ENCODE results near the gene C16orf86. TPM values are rescaled to one million over a fixed set of nuclear protein-coding genes. Genes with fewer than 3 reads are reported as not detected.

The C16orf86 gene
- total RNA-seq, 1 donor from 2014 or later, result 6.4 TPM

GRCh38 chr16:67667453-67667816, 821 bp downstream of the C16orf86 start:
- no peak for DNase-seq (ENCODE audit: low spot score)

GRCh38 chr16:67667817-67668494, 1.3 kb downstream of the C16orf86 start:
- DNase-seq (ENCODE audit: low spot score), result peak; percentile 86

GRCh38 chr16:67668495-67669157, 2.0 kb downstream of the C16orf86 start:
- DNase-seq (ENCODE audit: low spot score), result no peak

GRCh38 chr16:67669499-67670101, 3.0 kb downstream of the C16orf86 start:
- no peak for DNase-seq (ENCODE audit: low spot score)

GRCh38 chr16:67672306-67672705, 5.7 kb downstream of the C16orf86 start:
- DNase-seq (ENCODE audit: low spot score), result no peak

- peak; percentile 59 for DNase-seq (ENCODE audit: low spot score)
These were observed 6.4 kb downstream of the C16orf86 start for GRCh38 chr16:67672739-67673662.

- DNase-seq (ENCODE audit: low spot score), result peak; percentile 71
These were observed 7.3 kb downstream of the C16orf86 start for GRCh38 chr16:67673712-67674580.

GRCh38 chr16:67674851-67675578, 8.4 kb downstream of the C16orf86 start:
- DNase-seq (ENCODE audit: low spot score), result no peak

- no peak for DNase-seq (ENCODE audit: low spot score)
These were observed 8.9 kb downstream of the C16orf86 start for GRCh38 chr16:67675579-67675935.

GRCh38 chr16:67675999-67676398, 9.4 kb downstream of the C16orf86 start:
- no peak for DNase-seq (ENCODE audit: low spot score)

- DNase-seq (ENCODE audit: low spot score), result no peak
These were observed 9.9 kb downstream of the C16orf86 start for GRCh38 chr16:67676516-67676915.

- no peak for DNase-seq (ENCODE audit: low spot score)
These were observed 10.3 kb downstream of the C16orf86 start for GRCh38 chr16:67676939-67677338.

GRCh38 chr16:67677712-67678111, 11.1 kb downstream of the C16orf86 start:
- no peak for DNase-seq (ENCODE audit: low spot score)

GRCh38 chr16:67678354-67679023, 11.9 kb downstream of the C16orf86 start:
- no peak for DNase-seq (ENCODE audit: low spot score)

- no peak for DNase-seq (ENCODE audit: low spot score)
These were observed 13.6 kb downstream of the C16orf86 start for GRCh38 chr16:67679935-67680897.

GRCh38 chr16:67683767-67684166, 17.2 kb downstream of the C16orf86 start:
- no peak for DNase-seq (ENCODE audit: low spot score)

GRCh38 chr16:67685388-67686112, 18.9 kb downstream of the C16orf86 start:
- DNase-seq (ENCODE audit: low spot score), result no peak
